LNCAP (cell line): ENCODE data around the gene STH.

Source experiments
- TF ChIP-seq, protein P1 (sequence below): fragments of 450-650 bp; IDR thresholded peaks from 2 replicates; pipeline ENCODE4 v1.5.1; 2017; ENCODE audit warnings: mild to moderate bottlenecking

The STH gene

DNA sequence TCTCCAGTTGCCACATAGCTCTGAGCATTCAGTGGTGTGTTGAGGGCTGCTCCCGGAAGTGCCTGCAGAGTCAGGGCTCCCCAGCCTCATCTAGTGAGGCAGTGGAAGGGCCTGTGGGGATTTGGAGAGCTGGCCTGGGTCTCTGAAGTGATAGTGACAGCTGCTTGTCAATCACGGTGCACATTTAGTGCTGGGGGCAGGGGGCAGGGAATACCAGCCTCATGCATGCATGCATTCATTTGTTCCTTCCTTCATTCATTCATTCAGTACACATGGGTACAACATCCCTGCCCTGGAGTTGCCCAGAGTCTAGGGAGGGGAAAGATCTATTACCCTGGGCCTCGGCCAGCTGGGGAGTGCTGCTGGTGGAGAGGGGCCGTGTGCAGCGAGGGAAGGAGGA is 11.3 kb upstream of the STH start:
- TF ChIP-seq, protein P1, sequence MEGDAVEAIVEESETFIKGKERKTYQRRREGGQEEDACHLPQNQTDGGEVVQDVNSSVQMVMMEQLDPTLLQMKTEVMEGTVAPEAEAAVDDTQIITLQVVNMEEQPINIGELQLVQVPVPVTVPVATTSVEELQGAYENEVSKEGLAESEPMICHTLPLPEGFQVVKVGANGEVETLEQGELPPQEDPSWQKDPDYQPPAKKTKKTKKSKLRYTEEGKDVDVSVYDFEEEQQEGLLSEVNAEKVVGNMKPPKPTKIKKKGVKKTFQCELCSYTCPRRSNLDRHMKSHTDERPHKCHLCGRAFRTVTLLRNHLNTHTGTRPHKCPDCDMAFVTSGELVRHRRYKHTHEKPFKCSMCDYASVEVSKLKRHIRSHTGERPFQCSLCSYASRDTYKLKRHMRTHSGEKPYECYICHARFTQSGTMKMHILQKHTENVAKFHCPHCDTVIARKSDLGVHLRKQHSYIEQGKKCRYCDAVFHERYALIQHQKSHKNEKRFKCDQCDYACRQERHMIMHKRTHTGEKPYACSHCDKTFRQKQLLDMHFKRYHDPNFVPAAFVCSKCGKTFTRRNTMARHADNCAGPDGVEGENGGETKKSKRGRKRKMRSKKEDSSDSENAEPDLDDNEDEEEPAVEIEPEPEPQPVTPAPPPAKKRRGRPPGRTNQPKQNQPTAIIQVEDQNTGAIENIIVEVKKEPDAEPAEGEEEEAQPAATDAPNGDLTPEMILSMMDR, result no peak

DNA sequence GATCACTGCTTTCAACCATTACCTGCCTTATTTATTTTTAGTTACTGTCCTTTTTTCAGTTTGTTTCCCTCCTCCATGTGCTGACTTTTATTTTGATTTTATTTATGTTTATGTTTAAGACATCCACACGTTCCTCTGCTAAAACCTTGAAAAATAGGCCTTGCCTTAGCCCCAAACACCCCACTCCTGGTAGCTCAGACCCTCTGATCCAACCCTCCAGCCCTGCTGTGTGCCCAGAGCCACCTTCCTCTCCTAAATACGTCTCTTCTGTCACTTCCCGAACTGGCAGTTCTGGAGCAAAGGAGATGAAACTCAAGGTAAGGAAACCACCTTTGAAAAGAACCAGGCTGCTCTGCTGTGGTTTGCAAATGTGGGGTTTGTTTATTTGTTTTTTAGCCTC is 9.3 kb upstream of the STH start:
- TF ChIP-seq, protein P1, result no peak

DNA sequence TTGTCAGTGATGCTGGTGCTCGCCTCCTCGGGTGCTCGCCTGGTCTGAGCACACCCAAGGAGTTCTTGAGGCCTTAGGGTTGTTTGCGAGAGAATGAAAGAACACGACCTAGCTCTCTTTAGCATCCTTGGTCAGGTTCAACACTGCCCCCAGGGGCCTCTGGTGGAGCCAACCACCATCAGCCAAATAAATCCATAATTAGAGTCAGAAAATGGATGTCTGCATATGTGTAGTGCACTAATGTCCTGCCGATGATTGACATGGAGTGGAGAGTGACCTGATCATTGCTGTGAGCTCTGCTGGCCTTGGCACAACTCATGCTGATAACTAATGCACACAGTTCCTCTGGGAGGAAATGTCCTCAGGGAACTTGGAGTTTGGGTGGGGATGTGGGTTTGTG is 8.2 kb upstream of the STH start:
- TF ChIP-seq, protein P1, result no peak

DNA sequence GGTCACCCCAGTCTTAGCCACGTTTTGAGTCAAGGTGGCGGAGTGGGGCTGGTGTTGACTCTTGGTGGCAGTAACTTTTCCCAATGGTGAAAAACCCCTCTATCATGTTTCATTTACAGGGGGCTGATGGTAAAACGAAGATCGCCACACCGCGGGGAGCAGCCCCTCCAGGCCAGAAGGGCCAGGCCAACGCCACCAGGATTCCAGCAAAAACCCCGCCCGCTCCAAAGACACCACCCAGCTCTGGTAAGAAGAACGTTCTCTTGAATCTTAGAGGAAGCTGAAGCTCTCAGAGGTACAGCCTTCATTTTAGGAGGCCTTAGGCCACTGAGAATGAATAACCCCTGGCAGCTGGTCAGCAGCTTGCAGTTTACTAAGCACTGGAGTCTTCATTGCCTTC is 7.7 kb upstream of the STH start:
- TF ChIP-seq, protein P1, result no peak

DNA sequence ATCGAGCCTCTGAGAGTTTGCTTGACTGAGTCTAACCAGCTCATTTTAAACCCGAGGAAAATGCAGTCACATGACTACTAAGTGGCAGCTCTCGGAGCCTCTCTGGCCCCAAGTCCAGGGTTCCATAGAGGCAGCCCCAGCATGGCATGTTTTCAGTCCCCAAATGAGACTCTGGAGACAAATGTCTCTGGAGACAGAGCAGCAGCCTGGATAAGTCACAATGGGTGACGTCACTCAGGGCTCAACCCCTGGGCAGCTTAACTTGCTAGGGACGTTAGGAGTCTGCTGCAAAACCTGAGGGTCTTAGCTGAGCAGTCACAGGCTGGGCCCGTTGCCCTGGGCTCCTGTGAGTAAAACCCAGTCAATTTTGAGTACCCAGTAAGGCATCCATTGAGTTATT is 6.9 kb upstream of the STH start:
- TF ChIP-seq, protein P1, result no peak

DNA sequence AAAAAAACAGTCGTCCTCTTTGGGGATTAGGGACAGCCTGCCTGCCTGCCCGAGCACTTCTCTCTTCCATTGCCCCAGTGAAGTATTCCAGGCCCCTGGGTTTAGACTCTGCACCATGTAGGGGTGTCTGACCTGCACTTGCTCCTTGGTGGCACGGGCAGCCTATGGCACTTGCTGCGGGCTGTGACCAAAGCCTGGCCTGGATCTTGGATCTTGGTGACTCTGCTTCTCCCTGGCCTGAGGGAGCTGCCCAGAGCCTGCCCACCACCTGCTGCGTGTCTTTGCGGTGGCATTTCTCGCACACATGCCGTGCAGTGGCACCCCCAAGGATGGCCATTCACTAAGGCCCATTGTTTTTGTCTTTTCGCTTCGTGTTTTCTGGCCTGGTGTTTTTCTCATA is 6.1 kb upstream of the STH start:
- TF ChIP-seq, protein P1, result no peak

DNA sequence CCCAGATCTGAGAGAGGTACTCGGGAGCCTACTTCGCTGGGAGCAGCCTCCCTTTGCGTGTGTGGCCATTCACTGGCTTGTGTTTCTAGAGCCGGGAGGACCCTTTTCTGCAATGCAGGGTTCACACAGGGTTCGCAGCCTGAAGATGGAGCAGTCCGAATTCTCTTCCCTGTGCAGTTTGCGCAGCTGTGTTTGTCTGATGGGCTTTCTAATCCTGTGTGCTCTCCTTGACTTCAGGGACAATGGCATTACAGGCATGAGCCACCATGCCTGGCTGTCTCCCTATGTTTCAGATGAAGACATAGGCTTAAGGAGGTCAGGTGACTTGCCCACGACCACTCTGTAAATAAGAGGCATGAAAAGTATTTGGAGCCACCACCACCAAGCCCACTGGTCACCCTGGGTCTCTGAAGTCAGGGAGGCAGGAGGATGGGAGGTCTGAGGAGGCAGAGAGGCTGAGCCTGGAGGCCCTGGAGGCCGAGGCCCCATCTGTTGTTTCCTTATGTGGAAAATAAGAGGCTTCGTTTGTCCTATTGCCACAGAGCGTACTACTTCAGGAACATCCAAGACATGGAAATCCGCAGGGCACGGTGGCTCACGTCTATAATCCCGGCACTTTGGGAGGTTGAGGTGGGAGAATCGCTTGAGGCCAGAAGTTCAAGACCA is 5.0 kb upstream of the STH start:
- TF ChIP-seq, protein P1, result no peak

DNA sequence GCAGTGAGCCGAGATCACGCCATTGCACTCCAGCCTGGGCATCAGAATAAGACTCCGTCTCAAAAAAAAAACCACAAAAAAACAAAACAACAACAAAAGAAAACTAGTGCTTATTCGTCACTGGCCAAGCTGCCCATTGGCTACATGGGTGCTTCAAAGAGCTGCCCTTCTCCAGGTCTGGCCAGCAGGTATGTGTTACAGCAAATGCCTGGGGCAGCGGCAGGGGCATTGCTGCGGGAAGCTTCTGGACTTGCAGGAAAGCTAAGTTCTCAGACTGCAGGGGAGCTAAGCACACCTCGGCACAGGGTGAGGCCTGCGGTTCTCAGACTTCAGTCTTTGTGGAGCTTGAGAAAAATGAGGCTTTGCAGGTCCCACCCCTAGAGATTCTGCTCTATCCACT is 4.1 kb upstream of the STH start:
- TF ChIP-seq, protein P1, result no peak
